Measurements from ENCODE around the gene OSBP. TPM values are rescaled to one million over a fixed set of nuclear protein-coding genes. Genes with fewer than 3 reads are reported as not detected.
"Not testable (repeated sequence)": the region's sequence is repeated elsewhere in the genome, so short reads cannot be mapped to it uniquely, and the experiment has no call there.

The OSBP gene
- total RNA-seq, 1 experiment from 2014 or later = 23.8 TPM

- not testable (repeated sequence) for DNase-seq, H3K36me3 ChIP-seq, H3K27me3 ChIP-seq, H3K4me3 ChIP-seq, H3K9me3 ChIP-seq
Measured at GRCh38 chr11:59547605-59548308, 67.8 kb downstream of the OSBP start.

DNA sequence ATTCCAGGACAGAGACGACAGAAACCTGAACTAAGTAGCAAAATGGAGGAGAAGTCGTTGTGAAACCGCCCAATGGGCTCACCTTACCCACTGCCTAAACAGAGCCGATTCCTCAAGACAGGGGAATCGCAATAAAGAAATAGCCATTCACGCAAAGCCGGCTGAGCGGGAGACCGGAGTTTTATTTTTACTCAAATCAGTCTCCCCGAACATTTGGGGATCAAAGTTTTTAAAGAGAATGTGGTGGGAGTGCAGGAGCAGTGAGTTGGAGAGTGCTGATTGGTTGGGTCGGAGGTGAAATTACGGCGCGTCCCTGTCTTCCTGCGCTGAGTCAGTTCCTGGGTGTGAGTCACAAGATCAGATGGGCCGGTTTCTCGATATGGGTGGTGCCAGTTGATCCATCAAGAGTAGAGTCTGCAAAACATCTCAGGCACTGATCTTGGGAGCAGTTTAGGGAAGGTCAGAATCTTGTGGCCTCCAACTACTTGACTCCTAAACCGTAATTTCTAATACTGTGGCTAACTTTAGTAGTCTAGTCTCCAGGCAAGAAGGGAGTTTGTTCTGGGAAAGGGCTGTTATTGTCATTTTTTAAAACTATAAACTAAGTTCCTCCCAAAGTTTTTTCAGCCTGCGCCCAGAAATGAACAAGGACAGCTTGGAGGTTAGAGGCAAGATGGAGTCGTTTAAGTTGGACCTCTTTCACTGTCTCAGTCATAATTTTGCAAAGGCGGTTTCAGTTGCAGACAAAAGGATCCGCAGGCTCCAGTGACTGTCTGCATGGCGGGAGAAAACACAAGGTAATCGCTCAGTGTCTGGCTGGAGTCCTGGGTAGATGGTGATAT lies 70.2 kb downstream of the OSBP start:
- DNase-seq = peak; percentile 26
- Histone ChIP-seq H3K36me3 (no peaks in the 10 kb centered on the region), H3K27me3 (no peaks in the 10 kb centered on the region), H3K4me3 (no peak overlapping the region), H3K9me3 (0 out of 2 replicates have a peak, but pooled peaks cover 2% of the 10 kb centered on the region)

DNA sequence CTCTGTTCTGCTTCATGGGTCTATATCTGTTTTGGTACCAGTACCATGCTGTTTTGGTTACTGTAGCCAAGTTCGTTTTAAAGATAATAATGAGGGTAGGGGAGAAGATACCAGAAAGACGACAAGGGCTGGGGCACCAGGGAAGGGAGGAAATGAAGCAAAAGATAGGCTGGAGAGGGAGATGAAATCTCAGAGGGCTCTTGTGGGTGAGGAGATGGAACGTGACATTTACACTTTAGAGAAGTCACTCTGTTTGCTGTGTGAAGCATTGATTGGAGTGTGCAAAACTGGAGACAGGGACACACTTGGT lies 70.8 kb downstream of the OSBP start:
- Histone ChIP-seq H3K4me3 (no peak overlapping the region), H3K9me3 (0 out of 2 replicates have a peak, but pooled peaks cover 2% of the 10 kb centered on the region), H3K27me3 (no peaks in the 10 kb centered on the region), H3K36me3 (no peaks in the 10 kb centered on the region)
- DNase-seq = no peak

DNA sequence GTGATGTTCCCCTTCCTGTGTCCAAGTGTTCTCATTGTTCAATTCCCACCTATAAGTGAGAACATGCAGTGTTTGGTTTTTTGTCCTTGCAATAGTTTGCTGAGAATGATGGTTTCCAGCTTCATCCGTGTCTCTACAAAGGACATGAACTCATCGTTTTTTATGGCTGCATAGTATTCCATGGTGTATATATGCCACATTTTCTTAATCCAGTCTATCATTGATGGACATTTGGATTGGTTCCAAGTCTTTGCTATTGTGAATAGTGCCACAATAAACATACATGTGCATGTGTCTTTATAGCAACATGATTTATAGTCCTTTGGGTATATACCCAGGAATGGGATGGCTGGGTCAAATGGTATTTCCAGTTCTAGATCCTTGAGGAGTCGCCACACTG lies 71.9 kb downstream of the OSBP start:
- not testable (repeated sequence) for DNase-seq, H3K9me3 ChIP-seq, H3K36me3 ChIP-seq, H3K4me3 ChIP-seq, H3K27me3 ChIP-seq

DNA sequence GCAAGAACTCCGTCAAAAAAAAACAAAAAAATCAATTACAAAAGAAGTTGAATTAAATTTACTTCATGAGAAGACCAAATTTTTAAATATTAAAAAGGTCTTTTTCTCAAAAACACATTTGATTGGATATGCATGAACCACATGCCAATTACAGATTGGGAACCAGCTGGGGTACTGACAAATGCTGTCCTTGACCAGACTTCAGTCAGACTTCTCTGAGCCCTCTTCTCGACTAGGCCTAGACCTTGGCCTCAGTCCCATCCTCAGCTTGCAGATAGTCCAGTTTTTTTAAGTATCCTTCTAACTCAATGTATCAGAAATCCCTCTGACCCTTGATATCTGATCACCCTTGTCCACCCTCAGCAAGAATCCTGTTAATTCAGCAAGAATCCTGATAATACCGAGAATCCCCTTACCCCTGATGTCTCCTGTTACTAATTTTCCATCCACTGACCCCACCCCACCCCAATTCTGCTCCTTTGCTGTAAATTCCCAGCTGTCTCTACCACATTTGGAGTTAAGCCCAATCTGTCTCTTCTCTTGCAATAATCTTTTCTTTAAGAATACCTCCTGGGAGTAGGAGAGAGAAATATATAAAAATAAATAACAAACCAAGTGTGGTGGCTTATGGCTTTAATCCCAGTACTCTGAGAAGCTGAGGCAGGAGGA lies 73.3 kb downstream of the OSBP start:
- H3K36me3 ChIP-seq = no peaks in the 10 kb centered on the region
- 0 out of 2 replicates have a peak, but pooled peaks cover 2% of the 10 kb centered on the region for H3K9me3 ChIP-seq
- H3K27me3 ChIP-seq = no peaks in the 10 kb centered on the region
- no peak for DNase-seq
- no peak overlapping the region for H3K4me3 ChIP-seq

GRCh38 chr11:59534676-59535075 lies 80.9 kb downstream of the OSBP start:
- H3K36me3 ChIP-seq = no peaks in the 10 kb centered on the region
- DNase-seq = no peak
- H3K4me3 ChIP-seq = no peak overlapping the region
- no peaks in the 10 kb centered on the region for H3K27me3 ChIP-seq
- H3K9me3 ChIP-seq = no peaks in the 10 kb centered on the region

DNA sequence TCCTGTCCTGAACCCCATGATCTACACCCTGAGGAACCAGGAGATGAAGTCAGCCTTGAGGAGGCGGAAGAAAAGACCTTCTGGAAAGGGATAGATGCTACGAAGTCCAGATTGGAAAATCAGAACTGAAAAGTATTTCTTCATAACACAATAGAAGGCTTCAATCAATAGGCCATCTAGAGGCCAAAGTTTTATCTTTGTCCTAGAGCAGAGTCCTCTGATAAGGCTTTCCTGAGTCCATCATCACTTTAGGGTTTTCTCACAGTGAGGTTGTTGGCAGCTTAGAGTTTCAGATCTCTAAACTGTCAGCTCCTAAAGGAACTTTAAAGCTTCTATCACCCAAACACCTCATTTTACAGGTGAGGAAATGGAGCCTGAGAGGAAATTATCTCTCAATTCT lies 83.0 kb downstream of the OSBP start:
- H3K4me3 ChIP-seq = no peak overlapping the region
- no peaks in the 10 kb centered on the region for H3K36me3 ChIP-seq
- H3K27me3 ChIP-seq = no peaks in the 10 kb centered on the region
- no peak for DNase-seq
- no peaks in the 10 kb centered on the region for H3K9me3 ChIP-seq

GRCh38 chr11:59528711-59529110 lies 86.9 kb downstream of the OSBP start:
- no peak overlapping the region for H3K4me3 ChIP-seq
- no peak for DNase-seq
- no peaks in the 10 kb centered on the region for H3K27me3 ChIP-seq

More at GRCh38 chr11:59528711-59529110, 86.9 kb downstream of the OSBP start:
- H3K36me3 ChIP-seq = no peaks in the 10 kb centered on the region
- no peaks in the 10 kb centered on the region for H3K9me3 ChIP-seq

Other genes with a start within 250 kb of the OSBP start
- gene OR5A2, start 189.4 kb downstream of the OSBP start, total RNA-seq (2014; rRNA removed; shearing (Covaris generic); ENCODE audit: low replicate concordance) = not detected in 2 replicates
- gene OR5A1, start 179.3 kb downstream of the OSBP start, total RNA-seq (2014; rRNA removed; shearing (Covaris generic); ENCODE audit: low replicate concordance) = not detected in 2 replicates
- gene OR4D6, start 158.8 kb downstream of the OSBP start, total RNA-seq (2014; rRNA removed; shearing (Covaris generic); ENCODE audit: low replicate concordance) = not detected in 2 replicates
- not detected in 2 replicates for gene OR4D10, start 142.5 kb downstream of the OSBP start, total RNA-seq (2014; rRNA removed; shearing (Covaris generic); ENCODE audit: low replicate concordance)
- gene OR4D11, start 112.2 kb downstream of the OSBP start, total RNA-seq (2014; rRNA removed; shearing (Covaris generic); ENCODE audit: low replicate concordance) = not detected in 2 replicates
- not detected in 2 replicates for gene OR4D9, start 104.2 kb downstream of the OSBP start, total RNA-seq (2014; rRNA removed; shearing (Covaris generic); ENCODE audit: low replicate concordance)
- 8.4 and 9.9 TPM in 2 replicates for gene PATL1, start 53.3 kb upstream of the OSBP start, total RNA-seq (2014; rRNA removed; shearing (Covaris generic); ENCODE audit: low replicate concordance)
- not detected in 2 replicates for gene OR10V1, start 98.1 kb upstream of the OSBP start, total RNA-seq (2014; rRNA removed; shearing (Covaris generic); ENCODE audit: low replicate concordance)
- gene STX3, start 139.6 kb upstream of the OSBP start, total RNA-seq (2014; rRNA removed; shearing (Covaris generic); ENCODE audit: low replicate concordance) = 5.6 and 9.4 TPM in 2 replicates
- 71.5 and 139 TPM in 2 replicates for gene MRPL16, start 195.0 kb upstream of the OSBP start, total RNA-seq (2014; rRNA removed; shearing (Covaris generic); ENCODE audit: low replicate concordance)
- not detected in 2 replicates for gene CBLIF, start 229.7 kb upstream of the OSBP start, total RNA-seq (2014; rRNA removed; shearing (Covaris generic); ENCODE audit: low replicate concordance)